Measurements from ENCODE around the gene SNRPD2.

DNA sequence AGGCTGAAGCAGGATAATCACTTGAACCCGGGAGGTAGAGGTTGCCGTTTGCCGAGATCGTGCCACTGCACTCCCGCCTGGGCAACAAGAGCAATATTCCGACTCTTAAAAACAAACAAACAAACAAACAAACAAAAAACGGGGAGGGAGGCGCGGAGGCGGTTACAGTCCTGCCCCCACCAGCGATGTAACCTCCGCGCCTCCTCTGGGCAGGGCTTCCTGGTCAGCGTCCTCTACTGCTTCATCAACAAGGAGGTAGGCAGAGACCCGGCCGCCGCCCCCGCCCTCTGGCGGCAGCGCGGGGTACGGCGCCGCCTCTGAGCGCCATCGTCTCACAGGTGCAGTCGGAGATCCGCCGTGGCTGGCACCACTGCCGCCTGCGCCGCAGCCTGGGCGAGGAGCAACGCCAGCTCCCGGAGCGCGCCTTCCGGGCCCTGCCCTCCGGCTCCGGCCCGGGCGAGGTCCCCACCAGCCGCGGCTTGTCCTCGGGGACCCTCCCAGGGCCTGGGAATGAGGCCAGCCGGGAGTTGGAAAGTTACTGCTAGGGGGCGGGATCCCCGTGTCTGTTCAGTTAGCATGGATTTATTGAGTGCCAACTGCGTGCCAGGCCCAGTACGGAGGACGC is 10.2 kb downstream of the SNRPD2 start:
- TF ChIP-seq, protein P1, sequence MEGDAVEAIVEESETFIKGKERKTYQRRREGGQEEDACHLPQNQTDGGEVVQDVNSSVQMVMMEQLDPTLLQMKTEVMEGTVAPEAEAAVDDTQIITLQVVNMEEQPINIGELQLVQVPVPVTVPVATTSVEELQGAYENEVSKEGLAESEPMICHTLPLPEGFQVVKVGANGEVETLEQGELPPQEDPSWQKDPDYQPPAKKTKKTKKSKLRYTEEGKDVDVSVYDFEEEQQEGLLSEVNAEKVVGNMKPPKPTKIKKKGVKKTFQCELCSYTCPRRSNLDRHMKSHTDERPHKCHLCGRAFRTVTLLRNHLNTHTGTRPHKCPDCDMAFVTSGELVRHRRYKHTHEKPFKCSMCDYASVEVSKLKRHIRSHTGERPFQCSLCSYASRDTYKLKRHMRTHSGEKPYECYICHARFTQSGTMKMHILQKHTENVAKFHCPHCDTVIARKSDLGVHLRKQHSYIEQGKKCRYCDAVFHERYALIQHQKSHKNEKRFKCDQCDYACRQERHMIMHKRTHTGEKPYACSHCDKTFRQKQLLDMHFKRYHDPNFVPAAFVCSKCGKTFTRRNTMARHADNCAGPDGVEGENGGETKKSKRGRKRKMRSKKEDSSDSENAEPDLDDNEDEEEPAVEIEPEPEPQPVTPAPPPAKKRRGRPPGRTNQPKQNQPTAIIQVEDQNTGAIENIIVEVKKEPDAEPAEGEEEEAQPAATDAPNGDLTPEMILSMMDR (IDR thresholded peaks at IDR 0.05): peak; percentile 96 to 99 (median 98)
- TF ChIP-seq POLR2A (IDR thresholded peaks at IDR 0.05): peak; percentile 58 to 72 (median 68)
